BJ (cell line): ENCODE measurements around the gene ZNF790. TPM values are rescaled to one million over a fixed set of nuclear protein-coding genes. Genes with fewer than 3 reads are reported as not detected.

Experiments
- CTCF ChIA-PET: fragments of 350-600 bp; formaldehyde crosslinking; extraction: SDS; loops from one replicate; lab custom pipeline; 2021; ENCODE audit warnings: antibody characterized with exemption, inconsistent platforms; lab: Yijun Ruan, JAX
- POLR2A ChIA-PET: fragments of 300-600 bp; sonication (Branson Sonifier 250); formaldehyde crosslinking; extraction: SDS; loops from one replicate; lab custom pipeline; 2021; ENCODE audit warnings: antibody characterized with exemption; lab: Charles Lee
- DNase-seq: peaks from one replicate; pipeline ENCODE4 v3.0.0-alpha.2; 2011; ENCODE audit warnings: low read depth
- H3K27me3 ChIP-seq: 2 replicates; pipeline ENCODE4 v1.6.0; 2011; ENCODE audit warnings: low read length; ENCODE audit not compliant: control insufficient read depth, insufficient read depth
- H3K36me3 ChIP-seq: 2 replicates; pipeline ENCODE4 v1.5.1; 2011; ENCODE audit warnings: low read length; ENCODE audit not compliant: control insufficient read depth, insufficient read depth
- H3K4me3 ChIP-seq: 2 replicates; pipeline ENCODE4 v1.5.1; 2011; ENCODE audit warnings: low read depth, mild to moderate bottlenecking, control low read depth, low read length
- polyA plus RNA-seq: library from polyadenylated mRNA; depleted of rRNA; stranded (reverse); fragments of >200 nt; gene quantifications from 2 replicates; pipeline ENCODE4 v1.2.3, GENCODE V29; 2011
- TF ChIP-seq, protein P1 (sequence below): IDR thresholded peaks from 2 replicates; pipeline ENCODE4 v1.5.1; 2011; ENCODE audit warnings: low read depth, mild to moderate bottlenecking, control low read depth, inconsistent platforms, low read length, moderate library complexity; ENCODE audit not compliant: insufficient read depth

ZNF790 gene
- polyA plus RNA-seq, 1 experiment: 0.90 TPM

DNA sequence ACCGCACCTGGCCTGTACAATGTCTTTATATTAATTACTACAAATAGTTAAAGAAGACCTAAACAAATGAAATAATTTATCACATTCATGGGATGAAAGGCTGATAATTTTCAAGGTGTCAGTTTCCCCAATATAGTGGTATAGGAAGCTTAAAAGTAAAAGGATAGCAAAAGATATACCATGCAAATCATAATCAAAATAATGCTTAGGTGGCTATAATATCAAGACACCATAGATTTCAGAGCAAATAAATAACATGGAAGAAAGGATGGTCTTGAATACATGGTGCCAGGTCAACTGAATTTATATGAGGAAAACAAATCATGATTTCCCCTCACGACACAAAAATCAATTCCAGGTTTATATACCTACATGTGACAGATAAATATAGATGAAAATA lies 4.8 kb downstream of the ZNF790 start:
- ChIA-PET CTCF (no interaction called here), POLR2A (no interaction called here)
- no peak for DNase-seq
- Histone ChIP-seq H3K27me3 (no peaks in the 10 kb centered on the region), H3K4me3 (no peak overlapping the region), H3K36me3 (0 out of 2 replicates have a peak, but pooled peaks cover 1% of the 10 kb centered on the region)
- TF ChIP-seq, protein P1, sequence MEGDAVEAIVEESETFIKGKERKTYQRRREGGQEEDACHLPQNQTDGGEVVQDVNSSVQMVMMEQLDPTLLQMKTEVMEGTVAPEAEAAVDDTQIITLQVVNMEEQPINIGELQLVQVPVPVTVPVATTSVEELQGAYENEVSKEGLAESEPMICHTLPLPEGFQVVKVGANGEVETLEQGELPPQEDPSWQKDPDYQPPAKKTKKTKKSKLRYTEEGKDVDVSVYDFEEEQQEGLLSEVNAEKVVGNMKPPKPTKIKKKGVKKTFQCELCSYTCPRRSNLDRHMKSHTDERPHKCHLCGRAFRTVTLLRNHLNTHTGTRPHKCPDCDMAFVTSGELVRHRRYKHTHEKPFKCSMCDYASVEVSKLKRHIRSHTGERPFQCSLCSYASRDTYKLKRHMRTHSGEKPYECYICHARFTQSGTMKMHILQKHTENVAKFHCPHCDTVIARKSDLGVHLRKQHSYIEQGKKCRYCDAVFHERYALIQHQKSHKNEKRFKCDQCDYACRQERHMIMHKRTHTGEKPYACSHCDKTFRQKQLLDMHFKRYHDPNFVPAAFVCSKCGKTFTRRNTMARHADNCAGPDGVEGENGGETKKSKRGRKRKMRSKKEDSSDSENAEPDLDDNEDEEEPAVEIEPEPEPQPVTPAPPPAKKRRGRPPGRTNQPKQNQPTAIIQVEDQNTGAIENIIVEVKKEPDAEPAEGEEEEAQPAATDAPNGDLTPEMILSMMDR: no peak

DNA sequence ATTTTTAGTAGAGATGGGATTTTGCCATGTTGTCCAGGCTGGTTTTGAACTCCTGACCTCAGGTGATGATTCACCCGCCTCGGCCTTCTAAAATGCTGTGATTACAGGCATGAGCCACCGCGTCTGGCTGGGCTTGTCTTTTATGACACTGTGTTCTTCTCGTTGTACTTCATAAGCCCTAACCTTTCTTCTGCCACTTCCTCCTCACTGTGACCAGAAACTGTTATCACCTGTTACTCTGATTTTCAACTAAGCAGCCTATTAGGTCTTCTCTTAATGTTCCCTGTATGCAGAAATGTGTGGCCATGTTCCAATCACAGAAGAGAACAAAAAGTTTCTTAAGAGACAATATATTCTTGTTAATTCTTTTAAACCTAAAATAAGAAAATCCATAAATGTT lies 16.4 kb downstream of the ZNF790 start:
- no peaks in the 10 kb centered on the region for H3K27me3 ChIP-seq
- ChIA-PET CTCF (no interaction called here), POLR2A (no interaction called here)
- H3K4me3 ChIP-seq: no peak overlapping the region
- no peak for DNase-seq
- H3K36me3 ChIP-seq: peaks cover 11% of the 10 kb centered on the region
- TF ChIP-seq, protein P1: no peak

DNA sequence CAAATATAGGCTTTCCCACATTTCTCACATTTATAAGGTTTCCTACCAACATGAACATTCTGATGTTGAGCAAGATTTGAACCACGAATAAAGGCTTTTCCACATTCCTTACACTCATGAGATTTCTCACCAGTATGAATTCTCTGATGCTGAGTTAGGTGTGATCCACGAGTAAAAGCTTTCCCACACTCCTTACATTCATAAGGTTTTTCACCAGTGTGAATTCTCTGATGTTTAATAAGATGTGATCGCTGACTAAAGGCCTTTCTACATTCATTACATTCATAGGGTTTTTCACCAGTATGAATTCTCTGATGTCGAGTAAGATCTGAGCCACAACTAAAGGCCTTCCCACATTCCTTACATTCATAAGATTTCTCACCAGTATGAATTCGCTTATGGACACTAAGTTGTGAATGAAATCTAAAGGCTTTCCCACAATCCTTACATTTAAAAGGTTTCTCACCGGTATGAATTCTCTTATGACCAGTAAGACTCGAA lies 19.0 kb downstream of the ZNF790 start:
- peaks cover 13% of the 10 kb centered on the region for H3K36me3 ChIP-seq
- POLR2A ChIA-PET: no interaction called here
- DNase-seq: no peak

DNA sequence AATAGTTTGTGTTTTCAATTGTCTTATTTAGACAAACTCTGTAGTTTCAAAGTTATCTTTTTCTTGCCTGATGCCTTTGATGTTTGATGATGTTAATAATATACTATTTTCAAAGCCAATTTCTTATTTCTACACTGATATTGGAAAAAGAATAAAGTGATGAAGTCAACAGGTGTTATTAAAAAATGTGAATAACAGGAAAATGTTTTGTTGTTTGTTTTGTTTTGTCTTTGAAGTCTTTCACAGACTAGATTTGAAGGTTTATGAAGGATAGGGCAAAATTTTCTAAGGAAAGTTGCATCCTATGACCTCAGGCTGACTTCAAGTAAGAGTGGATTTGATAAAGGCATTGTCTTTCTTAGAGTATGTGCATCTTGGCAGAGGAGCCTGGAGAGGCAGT lies 31.2 kb downstream of the ZNF790 start:
- POLR2A ChIA-PET: no interaction called here
- DNase-seq: no peak
- TF ChIP-seq, protein P1: no peak
- Histone ChIP-seq H3K27me3 (no peaks in the 10 kb centered on the region), H3K4me3 (no peak overlapping the region), H3K36me3 (no peaks in the 10 kb centered on the region)
- CTCF ChIA-PET: no interaction called here

More for the DNA sequence above, 19.0 kb downstream of the ZNF790 start:
- H3K27me3 ChIP-seq: no peaks in the 10 kb centered on the region
- no peak overlapping the region for H3K4me3 ChIP-seq
- TF ChIP-seq, protein P1: no peak
- CTCF ChIA-PET: no interaction called here

DNA sequence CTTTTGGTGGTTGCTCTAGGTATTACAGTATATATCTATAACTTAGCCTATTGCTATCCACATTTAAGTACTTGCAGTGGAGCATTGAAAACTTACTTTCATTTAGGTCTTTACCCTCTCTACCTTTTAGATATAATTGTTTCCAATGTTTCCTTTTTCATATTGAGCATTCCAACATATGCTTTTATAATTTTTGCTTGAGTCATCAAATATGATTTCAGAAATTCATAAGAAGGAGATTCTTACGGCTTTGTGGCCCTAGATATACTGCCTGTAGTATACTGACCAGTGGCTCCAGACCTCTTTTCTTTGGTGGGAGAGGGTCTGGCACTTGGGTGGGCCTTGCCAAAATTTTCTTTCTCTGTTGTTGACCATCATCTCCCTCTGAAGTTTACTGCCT lies 32.8 kb downstream of the ZNF790 start:
- CTCF ChIA-PET: no interaction called here
- TF ChIP-seq, protein P1: no peak
- H3K36me3 ChIP-seq: no peaks in the 10 kb centered on the region; the same call in 1 of the 2 replicates
- H3K4me3 ChIP-seq: no peak overlapping the region
- POLR2A ChIA-PET: no interaction called here
- H3K27me3 ChIP-seq: no peaks in the 10 kb centered on the region
- DNase-seq: no peak
